Endothelial cell of umbilical vein (primary cell): Measurements from ENCODE around the gene LY6G6C. TPM values are rescaled to one million over a fixed set of nuclear protein-coding genes. Genes with fewer than 3 reads are reported as not detected.

ENCODE experiments used
- BruUV-seq: library from RNA; stranded (reverse); fragments of 400-500 nt; replicated peaks from 2 replicates; lab custom pipeline; 2021; lab: Mats Ljungman, UMichigan
- CTCF ChIA-PET: fragments of 300-600, 350-600 bp; sonication (Branson Sonifier 250); formaldehyde crosslinking; loops from one replicate; lab custom pipeline; 2021; ENCODE audit warnings: antibody characterized with exemption, inconsistent platforms; lab: Charles Lee
- POLR2A ChIA-PET: fragments of 300-600, 350-600 bp; sonication (Branson Sonifier 250); formaldehyde crosslinking; loops from one replicate; lab custom pipeline; 2021; ENCODE audit warnings: antibody characterized with exemption, inconsistent platforms; lab: Charles Lee
- DNase-seq: peaks from one replicate; pipeline ENCODE4 v3.0.0-alpha.2; 2011; ENCODE audit warnings: low read depth, low spot score
- FAIRE-seq: peaks from 2 replicates; lab custom pipeline; 2011; peaks lifted over from hg19 to GRCh38; lab: Jason Lieb, UNC
- H2AFZ ChIP-seq: 2 replicates; pipeline ENCODE4 v1.6.0; 2012; ENCODE audit warnings: low read depth, low read length, control low read depth, inconsistent platforms
- H3K27ac ChIP-seq: 2 replicates; pipeline ENCODE4 v1.5.1; 2011; ENCODE audit warnings: low read depth, mild to moderate bottlenecking, control low read depth, low read length, moderate library complexity; ENCODE audit not compliant: insufficient read depth
- H3K27me3 ChIP-seq, 2 experiments: 2 replicates each; pipeline versions ENCODE4 v1.6.0 to v1.6.1; 2011; ENCODE audit warnings: low read length in 2 of 2, mixed read lengths in 1 of 2; ENCODE audit not compliant: control insufficient read depth in 2 of 2, insufficient read depth in 2 of 2
- H3K36me3 ChIP-seq, 2 experiments: 2 replicates in 1 of 2; 3 replicates in 1 of 2; pipeline ENCODE4 v1.5.1; 2011; ENCODE audit warnings: low read length in 2 of 2, mild to moderate bottlenecking in 1 of 2, moderate library complexity in 1 of 2; ENCODE audit not compliant: control insufficient read depth in 2 of 2, insufficient read depth in 2 of 2; ENCODE audit errors: extremely low read depth in 1 of 2
- H3K4me1 ChIP-seq: 3 replicates; pipeline ENCODE4 v1.5.1; 2011; ENCODE audit warnings: mild to moderate bottlenecking, low read length; ENCODE audit not compliant: control insufficient read depth, insufficient read depth; ENCODE audit errors: extremely low read depth
- H3K4me2 ChIP-seq: 2 replicates; pipeline ENCODE4 v1.6.1; 2011; ENCODE audit warnings: low read length, control low read depth, mixed read lengths; ENCODE audit not compliant: insufficient read depth
- H3K4me3 ChIP-seq, 3 experiments: fragments of 200-600 bp in 1 of 3; sonication (generic), shearing (Covaris generic) in 1 of 3; replicated peaks in 1 of 3; 2 replicates each; pipeline ENCODE4 v1.5.1; 2011 to 2016; ENCODE audit warnings: control low read depth in 3 of 3, low read length in 3 of 3, mild to moderate bottlenecking in 2 of 3, inconsistent platforms in 1 of 3, low read depth in 1 of 3, moderate library complexity in 1 of 3; ENCODE audit not compliant: insufficient read depth in 1 of 3
- H3K79me2 ChIP-seq: 2 replicates; pipeline ENCODE4 v1.6.0; 2012; ENCODE audit warnings: low read length, inconsistent platforms; ENCODE audit not compliant: control insufficient read depth, insufficient read depth
- H3K9ac ChIP-seq: replicated peaks from 2 replicates; pipeline ENCODE3; 2011; ENCODE audit warnings: low read length, control low read depth; ENCODE audit not compliant: insufficient read depth; ENCODE audit errors: extremely low read depth
- H3K9me1 ChIP-seq: replicated peaks from 3 replicates; pipeline ENCODE4 v1.6.0; 2011; ENCODE audit warnings: mild to moderate bottlenecking, low read length; ENCODE audit not compliant: control insufficient read depth, insufficient read depth; ENCODE audit errors: extremely low read depth
- H3K9me3 ChIP-seq: replicated peaks from 2 replicates; pipeline ENCODE4 v1.5.1; 2012; ENCODE audit warnings: low read length, inconsistent platforms; ENCODE audit not compliant: control insufficient read depth, insufficient read depth
- H4K20me1 ChIP-seq: replicated peaks from 2 replicates; pipeline ENCODE3; 2011; ENCODE audit warnings: mild to moderate bottlenecking, low read length; ENCODE audit not compliant: control insufficient read depth, insufficient read depth; ENCODE audit errors: extremely low read depth
- EZH2 ChIP-seq: IDR thresholded peaks from 2 replicates; pipeline ENCODE4 v1.6.1; 2012; ENCODE audit warnings: borderline replicate concordance, low read depth, mild to moderate bottlenecking, moderate library complexity, low read length, inconsistent platforms; ENCODE audit not compliant: severe bottlenecking
- FOS ChIP-seq: IDR thresholded peaks from 2 replicates; pipeline ENCODE4 v1.6.1; 2011; ENCODE audit warnings: mild to moderate bottlenecking, low read length, moderate library complexity, borderline replicate concordance; ENCODE audit not compliant: insufficient read depth
- GATA2 ChIP-seq: IDR thresholded peaks from 2 replicates; pipeline ENCODE4 v1.7.0; 2011; ENCODE audit warnings: low read depth, mild to moderate bottlenecking, moderate library complexity, mixed read lengths, low read length; ENCODE audit not compliant: insufficient read length, insufficient read depth
- JUN ChIP-seq: IDR thresholded peaks from 2 replicates; pipeline ENCODE4 v1.6.1; 2011; ENCODE audit warnings: borderline replicate concordance, low read depth; ENCODE audit not compliant: insufficient read length, insufficient read depth
- MYC ChIP-seq: IDR thresholded peaks from one replicate; pipeline ENCODE4 v1.6.1; 2011; ENCODE audit warnings: mild to moderate bottlenecking, low read depth, low read length
- POLR2A ChIP-seq: IDR thresholded peaks from 2 replicates; pipeline ENCODE4 v1.6.1; 2012; ENCODE audit warnings: low read depth, mild to moderate bottlenecking, control low read depth, low read length
- POLR2AphosphoS5 ChIP-seq: IDR thresholded peaks from 2 replicates; pipeline ENCODE4 v1.6.1; 2012; ENCODE audit warnings: low read depth, mild to moderate bottlenecking, control low read depth, low read length, moderate library complexity; ENCODE audit not compliant: insufficient read depth
- dilution Hi-C: fragments of 300-500 bp; cut with MboI; formaldehyde crosslinking; loops from one replicate; pipeline ENCODE4 v1.15.0; 2019; ENCODE audit warnings: low sequenced_read_pairs; ENCODE audit not compliant: extremely low pct_ligation_motif_present
- intact Hi-C: fragments of 100-400 bp; cut with micrococcal nuclease; formaldehyde crosslinking; loops from one replicate; pipeline ENCODE4 v1.10.0; 2022
- polyA plus RNA-seq, 4 experiments: library from polyadenylated mRNA; depleted of rRNA in 3 of 4; stranded (reverse) in 3 of 4; unstranded in 1 of 4; fragments of >200 nt; gene quantifications; 2 replicates each; pipeline versions ENCODE4 v1.2.1 to v1.2.3, GENCODE V29; 2011 to 2012; ENCODE audit warnings: missing spikeins in 1 of 4
- total RNA-seq: library from RNA; stranded (reverse); gene quantifications from 2 replicates; pipeline ENCODE4 v1.2.3, GENCODE V29; 2021
- TF ChIP-seq, protein P1 (sequence below): IDR thresholded peaks from 2 replicates; pipeline ENCODE4 v1.6.1; 2011; ENCODE audit not compliant: insufficient read depth, insufficient read length
- TF ChIP-seq, protein P2 (sequence below), 2 donors: IDR thresholded peaks; 1 replicate in 1 of 2; 2 replicates in 1 of 2; pipeline ENCODE4 v1.5.1; 2011; ENCODE audit warnings: low read length in 2 of 2, mild to moderate bottlenecking in 2 of 2, moderate library complexity in 2 of 2, control low read depth in 1 of 2, inconsistent platforms in 1 of 2, low read depth in 1 of 2; ENCODE audit not compliant: insufficient read depth in 1 of 2; ENCODE audit errors: extremely low read depth in 1 of 2

LY6G6C gene
- total and polyA plus RNA-seq, 2 donors (not counting 3 experiments of a cell fraction or from before 2014, with no cell fraction given), result 0.33 TPM; not detected in 1

DNA sequence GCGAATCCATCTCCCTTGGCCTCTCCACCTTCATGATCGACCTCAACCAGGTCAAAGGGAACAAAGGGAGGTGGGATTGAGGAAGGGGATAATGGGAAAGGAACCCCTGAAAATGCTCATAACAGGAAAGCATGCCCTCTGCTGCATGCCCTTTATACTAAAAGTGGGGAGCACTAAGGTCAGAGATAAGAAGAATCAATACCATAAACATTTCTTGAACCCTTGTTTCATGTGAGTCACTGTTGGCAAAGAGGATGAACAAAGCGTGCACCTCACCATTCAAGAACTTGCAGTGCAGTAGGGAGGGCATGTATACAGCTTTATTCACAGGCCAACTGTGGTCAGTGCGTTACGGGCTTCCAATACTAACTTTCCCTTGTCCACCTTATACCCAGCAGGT is 39.2 kb upstream of the LY6G6C start:
- Histone ChIP-seq H3K4me1 (no peaks in the 10 kb centered on the region), H3K4me3 (no peak overlapping the region), H3K4me2 (no peak overlapping the region), H3K9me1 (no peaks in the 10 kb centered on the region), H3K27me3 (no peaks in the 10 kb centered on the region), H4K20me1 (no peaks in the 10 kb centered on the region), H2AFZ (no peak overlapping the region), H3K9ac (no peak overlapping the region), H3K36me3 (peaks cover 2% of the 10 kb centered on the region in 2 experiments), H3K9me3 (no peaks in the 10 kb centered on the region), H3K27ac (no peak overlapping the region), H3K79me2 (no peaks in the 10 kb centered on the region)
- ChIA-PET CTCF (interaction anchor here (1.0 kb wide), 1 partner anchor 9 kb away, joined by 3 read pairs; no protein-coding TSS in a partner anchor), POLR2A (no interaction called here)
- DNase-seq (no peak), FAIRE-seq (no peak)
- BruUV-seq, result no TSS peak
- dilution Hi-C loops (no loop called here), intact Hi-C loops (no loop called here)
- no peak for TF ChIP-seq JUN
- TF ChIP-seq, protein P1, sequence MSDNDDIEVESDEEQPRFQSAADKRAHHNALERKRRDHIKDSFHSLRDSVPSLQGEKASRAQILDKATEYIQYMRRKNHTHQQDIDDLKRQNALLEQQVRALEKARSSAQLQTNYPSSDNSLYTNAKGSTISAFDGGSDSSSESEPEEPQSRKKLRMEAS, result no peak
- no peak for TF ChIP-seq MYC
- no peak for TF ChIP-seq FOS
- no peak for TF ChIP-seq POLR2A

DNA sequence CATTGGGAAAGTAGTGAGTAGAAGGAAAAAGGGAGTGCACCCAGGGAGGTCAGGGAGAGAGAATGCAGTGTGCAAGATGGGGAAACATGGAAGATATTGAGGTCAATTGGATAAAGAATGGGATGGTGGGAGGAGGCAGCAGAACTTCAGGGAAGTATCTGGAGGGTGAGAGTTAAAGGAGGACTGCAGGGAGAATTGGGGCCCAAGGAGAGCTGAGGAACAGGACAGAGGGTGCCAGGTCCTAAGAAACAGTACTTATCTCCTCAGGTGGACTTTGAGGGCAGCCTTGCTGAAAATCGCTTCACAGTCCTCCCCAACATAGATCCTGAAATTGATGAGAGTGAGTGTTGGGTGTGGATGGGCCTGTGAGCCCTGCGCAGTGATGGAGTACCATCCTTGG is 36.7 kb upstream of the LY6G6C start:
- ChIA-PET CTCF (interaction anchor here (0.7 to 3.2 kb wide), 3 partner anchors 8 to 72 kb away, joined by 3 to 13 read pairs (median 4); no protein-coding TSS in a partner anchor), POLR2A (no interaction called here)
- dilution Hi-C loops (no loop called here), intact Hi-C loops (no loop called here)
- no peaks in the 10 kb centered on the region for H3K4me1 ChIP-seq
- DNase-seq (no peak), FAIRE-seq (no peak)
- no TSS peak for BruUV-seq
- TF ChIP-seq JUN (no peak), POLR2AphosphoS5 (no peak), MYC (no peak), POLR2A (no peak), GATA2 (no peak), FOS (no peak), EZH2 (no peak)
- TF ChIP-seq, protein P1, result no peak
- TF ChIP-seq, protein P2, sequence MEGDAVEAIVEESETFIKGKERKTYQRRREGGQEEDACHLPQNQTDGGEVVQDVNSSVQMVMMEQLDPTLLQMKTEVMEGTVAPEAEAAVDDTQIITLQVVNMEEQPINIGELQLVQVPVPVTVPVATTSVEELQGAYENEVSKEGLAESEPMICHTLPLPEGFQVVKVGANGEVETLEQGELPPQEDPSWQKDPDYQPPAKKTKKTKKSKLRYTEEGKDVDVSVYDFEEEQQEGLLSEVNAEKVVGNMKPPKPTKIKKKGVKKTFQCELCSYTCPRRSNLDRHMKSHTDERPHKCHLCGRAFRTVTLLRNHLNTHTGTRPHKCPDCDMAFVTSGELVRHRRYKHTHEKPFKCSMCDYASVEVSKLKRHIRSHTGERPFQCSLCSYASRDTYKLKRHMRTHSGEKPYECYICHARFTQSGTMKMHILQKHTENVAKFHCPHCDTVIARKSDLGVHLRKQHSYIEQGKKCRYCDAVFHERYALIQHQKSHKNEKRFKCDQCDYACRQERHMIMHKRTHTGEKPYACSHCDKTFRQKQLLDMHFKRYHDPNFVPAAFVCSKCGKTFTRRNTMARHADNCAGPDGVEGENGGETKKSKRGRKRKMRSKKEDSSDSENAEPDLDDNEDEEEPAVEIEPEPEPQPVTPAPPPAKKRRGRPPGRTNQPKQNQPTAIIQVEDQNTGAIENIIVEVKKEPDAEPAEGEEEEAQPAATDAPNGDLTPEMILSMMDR (IDR thresholded peaks at IDR 0.05; ENCODE audit: extremely low read depth in 1 of 2, insufficient read depth in 1 of 2, low read depth in 1 of 2, low read length in 2 of 2), result no peak
- H4K20me1 ChIP-seq, result no peaks in the 10 kb centered on the region
- no peaks in the 10 kb centered on the region for H3K9me3 ChIP-seq
- no peaks in the 10 kb centered on the region for H3K27me3 ChIP-seq
- no peaks in the 10 kb centered on the region for H3K9me1 ChIP-seq
- no peak overlapping the region for H3K4me2 ChIP-seq
- H3K9ac ChIP-seq, result no peak overlapping the region
- H3K4me3 ChIP-seq, result no peak overlapping the region
- peaks cover 2% of the 10 kb centered on the region in 2 experiments for H3K36me3 ChIP-seq
- H3K79me2 ChIP-seq, result no peaks in the 10 kb centered on the region
- H3K27ac ChIP-seq, result no peak overlapping the region
- no peak overlapping the region for H2AFZ ChIP-seq
